HUES48 (cell line): ENCODE measurements around the gene TLE5.
"Not testable (repeated sequence)": the region's sequence is repeated elsewhere in the genome, so short reads cannot be mapped to it uniquely, and the experiment has no call there.

Experiments used
- H3K27ac ChIP-seq: one replicate; pipeline ENCODE4 v1.7.0; 2013; ENCODE audit warnings: low read depth, low read length, inconsistent platforms
- H3K27me3 ChIP-seq: 2 replicates; pipeline ENCODE4 v1.6.1; 2013; ENCODE audit warnings: mild to moderate bottlenecking, low read length; ENCODE audit not compliant: control insufficient read depth, insufficient read depth
- H3K36me3 ChIP-seq: 2 replicates; pipeline ENCODE4 v1.6.1; 2013; ENCODE audit warnings: low read length; ENCODE audit not compliant: control insufficient read depth, insufficient read depth
- H3K4me1 ChIP-seq: 2 replicates; pipeline ENCODE4 v1.6.1; 2013; ENCODE audit warnings: mild to moderate bottlenecking, low read length; ENCODE audit not compliant: control insufficient read depth, insufficient read depth
- H3K4me3 ChIP-seq: 2 replicates; pipeline ENCODE4 v1.5.1; 2013; ENCODE audit warnings: mild to moderate bottlenecking, low read depth, low read length
- H3K9ac ChIP-seq: 2 replicates; pipeline ENCODE4 v1.6.1; 2013; ENCODE audit warnings: mild to moderate bottlenecking, low read depth, low read length, moderate library complexity
- H3K9me3 ChIP-seq: 2 replicates; pipeline ENCODE4 v1.6.1; 2013; ENCODE audit warnings: low read length; ENCODE audit not compliant: control insufficient read depth, insufficient read depth

The TLE5 gene

GRCh38 chr19:3041327-3041726 lies 21.0 kb downstream of the TLE5 start:
- Histone ChIP-seq H3K9me3 (no peaks in the 10 kb centered on the region), H3K27me3 (0 out of 2 replicates have a peak, but pooled peaks cover 5% of the 10 kb centered on the region), H3K9ac (no peak overlapping the region), H3K36me3 (no peaks in the 10 kb centered on the region), H3K4me1 (peaks cover 10% of the 10 kb centered on the region), H3K4me3 (peak overlapping the region; percentile 37; the same call in 1 of the 2 replicates), H3K27ac (no peak overlapping the region)

GRCh38 chr19:3039641-3040077 lies 22.6 kb downstream of the TLE5 start:
- Histone ChIP-seq H3K27me3 (no peaks in the 10 kb centered on the region), H3K36me3 (no peaks in the 10 kb centered on the region), H3K4me3 (no peak overlapping the region), H3K27ac (no peak overlapping the region), H3K9me3 (no peaks in the 10 kb centered on the region), H3K9ac (no peak overlapping the region), H3K4me1 (peaks cover 10% of the 10 kb centered on the region)

GRCh38 chr19:3039125-3039524 lies 23.2 kb downstream of the TLE5 start:
- H3K4me3 ChIP-seq = no peak overlapping the region
- no peaks in the 10 kb centered on the region for H3K9me3 ChIP-seq
- H3K36me3 ChIP-seq = no peaks in the 10 kb centered on the region
- peaks cover 16% of the 10 kb centered on the region for H3K4me1 ChIP-seq
- no peak overlapping the region for H3K9ac ChIP-seq
- H3K27me3 ChIP-seq = no peaks in the 10 kb centered on the region
- H3K27ac ChIP-seq = no peak overlapping the region

- Histone ChIP-seq H3K4me1 (peaks cover 16% of the 10 kb centered on the region), H3K27ac (no peak overlapping the region), H3K36me3 (no peaks in the 10 kb centered on the region), H3K27me3 (no peaks in the 10 kb centered on the region; the same call in 1 of the 2 replicates), H3K9me3 (no peaks in the 10 kb centered on the region), H3K9ac (no peak overlapping the region), H3K4me3 (no peak overlapping the region)
These were observed 24.1 kb downstream of the TLE5 start for GRCh38 chr19:3038214-3038613.

GRCh38 chr19:3036977-3037544 lies 25.2 kb downstream of the TLE5 start:
- H3K4me1 ChIP-seq = peaks cover 12% of the 10 kb centered on the region
- H3K36me3 ChIP-seq, H3K27me3 ChIP-seq, H3K9ac ChIP-seq, H3K4me3 ChIP-seq, H3K9me3 ChIP-seq, H3K27ac ChIP-seq: not testable (repeated sequence)

- Histone ChIP-seq H3K4me3 (peak overlapping the region; percentile 76), H3K27me3 (peaks cover 8% of the 10 kb centered on the region; the same call in 1 of the 2 replicates)
These were observed 25.9 kb downstream of the TLE5 start for GRCh38 chr19:3036119-3036976.

GRCh38 chr19:3035542-3036118 lies 26.7 kb downstream of the TLE5 start:
- H3K36me3 ChIP-seq = no peaks in the 10 kb centered on the region
- H3K9me3 ChIP-seq = no peaks in the 10 kb centered on the region
- peak overlapping the region; percentile 52; the same call in 1 of the 2 replicates for H3K9ac ChIP-seq
- H3K27ac ChIP-seq = peak overlapping the region; percentile 83
- H3K27me3 ChIP-seq = peaks cover 15% of the 10 kb centered on the region
- peaks cover 12% of the 10 kb centered on the region for H3K4me1 ChIP-seq
- H3K4me3 ChIP-seq = peak overlapping the region; percentile 76

More at GRCh38 chr19:3036119-3036976, 25.9 kb downstream of the TLE5 start:
- peak overlapping the region; percentile 84 for H3K27ac ChIP-seq
- peaks cover 12% of the 10 kb centered on the region for H3K4me1 ChIP-seq
- H3K9ac ChIP-seq = peak overlapping the region; percentile 52; the same call in 1 of the 2 replicates
- no peaks in the 10 kb centered on the region for H3K36me3 ChIP-seq
- no peaks in the 10 kb centered on the region for H3K9me3 ChIP-seq

- Histone ChIP-seq H3K27ac (peak overlapping the region; percentile 50), H3K4me1 (peaks cover 12% of the 10 kb centered on the region), H3K27me3 (peaks cover 22% of the 10 kb centered on the region), H3K36me3 (no peaks in the 10 kb centered on the region), H3K9ac (no peak overlapping the region), H3K9me3 (no peaks in the 10 kb centered on the region), H3K4me3 (peak overlapping the region; percentile 62)
These were observed 27.4 kb downstream of the TLE5 start for GRCh38 chr19:3034656-3035541.

GRCh38 chr19:3034406-3034655 lies 28.0 kb downstream of the TLE5 start:
- no peak overlapping the region for H3K9ac ChIP-seq
- H3K4me1 ChIP-seq = peaks cover 12% of the 10 kb centered on the region
- H3K27me3 ChIP-seq = peaks cover 28% of the 10 kb centered on the region
- no peaks in the 10 kb centered on the region for H3K9me3 ChIP-seq
- H3K4me3 ChIP-seq = peak overlapping the region; percentile 62; the same call in 1 of the 2 replicates
- H3K36me3 ChIP-seq = no peaks in the 10 kb centered on the region
- no peak overlapping the region for H3K27ac ChIP-seq

- Histone ChIP-seq H3K4me3 (no peak overlapping the region), H3K9me3 (no peaks in the 10 kb centered on the region), H3K36me3 (no peaks in the 10 kb centered on the region), H3K27me3 (peaks cover 29% of the 10 kb centered on the region), H3K4me1 (peaks cover 12% of the 10 kb centered on the region), H3K9ac (no peak overlapping the region), H3K27ac (no peak overlapping the region)
These were observed 28.5 kb downstream of the TLE5 start for GRCh38 chr19:3033595-3034405.
